K562 (cell line): ENCODE data around the gene DDAH2. TPM values are rescaled to one million over a fixed set of nuclear protein-coding genes. Genes with fewer than 3 reads are reported as not detected.

Experiments used
- FOXK1 ChIP-seq: sonication (generic); formaldehyde crosslinking; IDR thresholded peaks from 2 replicates; pipeline ENCODE4 v1.8.0; 2022; ENCODE audit warnings: missing genetic modification reagents, mild to moderate bottlenecking, borderline replicate concordance
- HIVEP1 ChIP-seq: fragments of 250-450 bp; sonication (Bioruptor Pico); IDR thresholded peaks from 2 replicates; pipeline ENCODE4 v1.4.0; 2020; ENCODE audit warnings: mild to moderate bottlenecking
- HSF4 ChIP-seq: fragments of 250-450 bp; sonication (Bioruptor Pico); IDR thresholded peaks from 2 replicates; pipeline ENCODE4 v2.1.2; 2022; ENCODE audit warnings: mild to moderate bottlenecking, moderate library complexity, borderline replicate concordance
- KHSRP ChIP-seq: fragments of 450-650 bp; IDR thresholded peaks from 2 replicates; pipeline ENCODE4 v1.6.1; 2017
- L3MBTL2 ChIP-seq: fragments of 450-650 bp; IDR thresholded peaks from 2 replicates; pipeline ENCODE4 v1.6.1; 2016; ENCODE audit warnings: mild to moderate bottlenecking, moderate library complexity
- MCM5 ChIP-seq: fragments of 450-650 bp; IDR thresholded peaks from 2 replicates; pipeline ENCODE4 v1.6.1; 2016; ENCODE audit warnings: low read depth
- MED1 ChIP-seq: sonication (generic); formaldehyde crosslinking; IDR thresholded peaks from 2 replicates; pipeline ENCODE4 v1.8.1; 2023; ENCODE audit warnings: missing genetic modification reagents, borderline replicate concordance
- MTA3 ChIP-seq: fragments of 450-650 bp; formaldehyde crosslinking; IDR thresholded peaks from 2 replicates; pipeline ENCODE4 v1.6.1; 2017; ENCODE audit warnings: mild to moderate bottlenecking, borderline replicate concordance
- MYC ChIP-seq, 2 experiments: fragments of 250-450 bp in 1 of 2; sonication (Bioruptor Pico) in 1 of 2; IDR thresholded peaks; 2 replicates each; pipeline versions ENCODE4 v1.5.1 to v1.6.1; 2012 to 2021; ENCODE audit warnings: low read depth in 2 of 2, borderline replicate concordance in 1 of 2, improper control_type of control experiment in 1 of 2, low read length in 1 of 2, mild to moderate bottlenecking in 1 of 2, moderate library complexity in 1 of 2
- TEAD1 ChIP-seq, 2 experiments: fragments of 450-650 bp in 1 of 2; sonication (generic) in 1 of 2; formaldehyde crosslinking; IDR thresholded peaks; 2 replicates each; pipeline versions ENCODE4 v1.4.0 to v1.8.0; 2020 to 2022; ENCODE audit warnings: mild to moderate bottlenecking in 2 of 2, missing genetic modification reagents in 1 of 2
- ZBTB17 ChIP-seq: fragments of 450-650 bp; formaldehyde crosslinking; IDR thresholded peaks from 2 replicates; pipeline ENCODE4 v1.4.0; 2020; ENCODE audit warnings: mild to moderate bottlenecking
- ZKSCAN1 ChIP-seq: fragments of 150-350 bp; IDR thresholded peaks from 2 replicates; pipeline ENCODE4 v1.6.1; 2016; ENCODE audit warnings: low read depth, low read length
- ZNF583 ChIP-seq: fragments of 250-450 bp; sonication (Bioruptor Pico); IDR thresholded peaks from 2 replicates; pipeline ENCODE4 v1.4.0; 2020
- polyA plus RNA-seq, 8 experiments: library from polyadenylated mRNA; depleted of rRNA in 4 of 8; stranded (reverse) in 5 of 8; unstranded in 3 of 8; fragments of >200 nt; fragmentation: Nextera tagmentation in 2 of 8; fragmentation: Illumina TruSeq in 1 of 8; extraction: Ambion mirVana in 2 of 8; extraction: Trizol in 1 of 8; gene quantifications; 2 replicates each; pipeline versions ENCODE4 v1.2.1 to v1.2.3, GENCODE V29; 2011 to 2014; ENCODE audit warnings: inconsistent platforms in 1 of 8, missing spikeins in 1 of 8
- total RNA-seq, 7 experiments: library from RNA; depleted of rRNA in 6 of 7; stranded (reverse); fragments of >200 nt in 6 of 7; fragmentation: Illumina TruSeq in 2 of 7; extraction: Trizol in 2 of 7; gene quantifications; 2 replicates each; pipeline versions ENCODE4 v1.2.1 to v1.2.3, GENCODE V29; 2011 to 2021; ENCODE audit warnings: low replicate concordance in 1 of 7
- TF ChIP-seq, protein P1 (sequence below), 2 experiments: fragments of 450-650 bp in 1 of 2; sonication (generic) in 1 of 2; formaldehyde crosslinking in 1 of 2; IDR thresholded peaks in 1 of 2; conservative IDR thresholded peaks in 1 of 2; 2 replicates each; pipeline versions ENCODE4 v1.6.1 to v1.8.1; 2016 to 2023; ENCODE audit warnings: mild to moderate bottlenecking in 2 of 2, moderate library complexity in 2 of 2, inconsistent platforms in 1 of 2, missing genetic modification reagents in 1 of 2
- TF ChIP-seq, protein P2 (sequence below): IDR thresholded peaks from 3 replicates; pipeline ENCODE4 v1.6.1; 2011; ENCODE audit warnings: borderline replicate concordance, mild to moderate bottlenecking, moderate library complexity; ENCODE audit not compliant: insufficient read length; ENCODE audit errors: extremely low read depth
- TF ChIP-seq, protein P3 (sequence below), 2 experiments: fragments of 450-650 bp; IDR thresholded peaks; 2 replicates each; pipeline ENCODE4 v1.6.1; 2016
- TF ChIP-seq, protein P4 (sequence below): fragments of 250-450 bp; sonication (Bioruptor Pico); IDR thresholded peaks from 2 replicates; pipeline ENCODE4 v1.4.0; 2020; ENCODE audit warnings: mild to moderate bottlenecking, moderate library complexity

DDAH2 gene
- total and polyA plus RNA-seq, 9 of the 15 experiments (the other 6 are each of a cell fraction or from before 2014, with no cell fraction given): 1.8 to 45.4 (median 21.4) TPM

DNA sequence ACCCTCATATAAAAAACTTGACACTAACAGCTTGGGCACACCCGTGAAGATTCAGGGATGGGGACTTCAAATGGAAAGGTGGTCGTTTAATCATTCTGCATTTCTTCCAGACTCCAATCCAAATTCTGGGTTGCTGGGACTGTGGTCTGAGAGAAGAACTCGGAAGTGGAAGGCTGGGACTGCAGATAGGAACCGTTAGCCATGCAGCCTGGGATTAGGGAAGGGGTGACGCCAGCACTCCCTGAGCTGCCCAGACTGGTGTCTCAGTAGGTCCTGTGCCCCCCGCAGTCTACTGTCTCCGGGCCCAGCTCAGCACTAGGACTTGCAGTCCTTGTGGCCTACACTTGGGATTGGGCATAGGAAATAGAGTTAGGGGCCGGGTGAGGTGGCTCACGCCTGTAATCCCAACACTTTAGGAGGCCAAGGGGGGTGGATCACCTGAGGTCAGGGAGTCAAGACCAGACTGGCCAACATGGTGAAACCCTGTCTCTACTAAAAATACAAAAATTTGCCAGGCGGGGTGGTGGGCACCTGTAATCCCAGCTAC lies 7.7 kb upstream of the DDAH2 start (continued):
- TF ChIP-seq, protein P1, sequence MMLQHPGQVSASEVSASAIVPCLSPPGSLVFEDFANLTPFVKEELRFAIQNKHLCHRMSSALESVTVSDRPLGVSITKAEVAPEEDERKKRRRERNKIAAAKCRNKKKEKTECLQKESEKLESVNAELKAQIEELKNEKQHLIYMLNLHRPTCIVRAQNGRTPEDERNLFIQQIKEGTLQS (IDR thresholded peaks at IDR 0.05): no peak
- TF ChIP-seq, protein P1 (CRISPR knock-in tag; conservative IDR thresholded peaks at IDR 0.05): 0 out of 2 replicates have a peak, but pooled peaks have one; percentile 18
- TF ChIP-seq MYC (IDR thresholded peaks at IDR 0.05; ENCODE audit: low read depth, low read length) (no peak), MYC (CRISPR knock-in tag; IDR thresholded peaks at IDR 0.05; ENCODE audit: borderline replicate concordance, low read depth) (peak; percentile 74; the same call in 1 of the 2 replicates), ZKSCAN1 (peak; percentile 8; the same call in 1 of the 2 replicates), HIVEP1 (CRISPR knock-in tag) (peak; percentile 53; the same call in 1 of the 2 replicates), TEAD1 (CRISPR knock-in tag; IDR thresholded peaks at IDR 0.05) (peak; percentile 9 to 69; a peak in 2 of 4 replicates), L3MBTL2 (no peak), MTA3 (no peak), KHSRP (no peak), HSF4 (CRISPR knock-in tag) (no peak), FOXK1 (CRISPR knock-in tag) (peak; percentile 6; the same call in 1 of the 2 replicates), ZNF583 (CRISPR knock-in tag) (peak; percentile 79; the same call in 1 of the 2 replicates), MED1 (no peak), MCM5 (no peak), ZBTB17 (CRISPR knock-in tag) (peak; percentile 62)
- TF ChIP-seq, protein P2, sequence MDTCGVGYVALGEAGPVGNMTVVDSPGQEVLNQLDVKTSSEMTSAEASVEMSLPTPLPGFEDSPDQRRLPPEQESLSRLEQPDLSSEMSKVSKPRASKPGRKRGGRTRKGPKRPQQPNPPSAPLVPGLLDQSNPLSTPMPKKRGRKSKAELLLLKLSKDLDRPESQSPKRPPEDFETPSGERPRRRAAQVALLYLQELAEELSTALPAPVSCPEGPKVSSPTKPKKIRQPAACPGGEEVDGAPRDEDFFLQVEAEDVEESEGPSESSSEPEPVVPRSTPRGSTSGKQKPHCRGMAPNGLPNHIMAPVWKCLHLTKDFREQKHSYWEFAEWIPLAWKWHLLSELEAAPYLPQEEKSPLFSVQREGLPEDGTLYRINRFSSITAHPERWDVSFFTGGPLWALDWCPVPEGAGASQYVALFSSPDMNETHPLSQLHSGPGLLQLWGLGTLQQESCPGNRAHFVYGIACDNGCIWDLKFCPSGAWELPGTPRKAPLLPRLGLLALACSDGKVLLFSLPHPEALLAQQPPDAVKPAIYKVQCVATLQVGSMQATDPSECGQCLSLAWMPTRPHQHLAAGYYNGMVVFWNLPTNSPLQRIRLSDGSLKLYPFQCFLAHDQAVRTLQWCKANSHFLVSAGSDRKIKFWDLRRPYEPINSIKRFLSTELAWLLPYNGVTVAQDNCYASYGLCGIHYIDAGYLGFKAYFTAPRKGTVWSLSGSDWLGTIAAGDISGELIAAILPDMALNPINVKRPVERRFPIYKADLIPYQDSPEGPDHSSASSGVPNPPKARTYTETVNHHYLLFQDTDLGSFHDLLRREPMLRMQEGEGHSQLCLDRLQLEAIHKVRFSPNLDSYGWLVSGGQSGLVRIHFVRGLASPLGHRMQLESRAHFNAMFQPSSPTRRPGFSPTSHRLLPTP: no peak
- TF ChIP-seq, protein P3, sequence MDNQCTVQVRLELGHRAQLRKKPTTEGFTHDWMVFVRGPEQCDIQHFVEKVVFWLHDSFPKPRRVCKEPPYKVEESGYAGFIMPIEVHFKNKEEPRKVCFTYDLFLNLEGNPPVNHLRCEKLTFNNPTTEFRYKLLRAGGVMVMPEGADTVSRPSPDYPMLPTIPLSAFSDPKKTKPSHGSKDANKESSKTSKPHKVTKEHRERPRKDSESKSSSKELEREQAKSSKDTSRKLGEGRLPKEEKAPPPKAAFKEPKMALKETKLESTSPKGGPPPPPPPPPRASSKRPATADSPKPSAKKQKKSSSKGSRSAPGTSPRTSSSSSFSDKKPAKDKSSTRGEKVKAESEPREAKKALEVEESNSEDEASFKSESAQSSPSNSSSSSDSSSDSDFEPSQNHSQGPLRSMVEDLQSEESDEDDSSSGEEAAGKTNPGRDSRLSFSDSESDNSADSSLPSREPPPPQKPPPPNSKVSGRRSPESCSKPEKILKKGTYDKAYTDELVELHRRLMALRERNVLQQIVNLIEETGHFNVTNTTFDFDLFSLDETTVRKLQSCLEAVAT (IDR thresholded peaks at IDR 0.05): no peak
- TF ChIP-seq, protein P4, sequence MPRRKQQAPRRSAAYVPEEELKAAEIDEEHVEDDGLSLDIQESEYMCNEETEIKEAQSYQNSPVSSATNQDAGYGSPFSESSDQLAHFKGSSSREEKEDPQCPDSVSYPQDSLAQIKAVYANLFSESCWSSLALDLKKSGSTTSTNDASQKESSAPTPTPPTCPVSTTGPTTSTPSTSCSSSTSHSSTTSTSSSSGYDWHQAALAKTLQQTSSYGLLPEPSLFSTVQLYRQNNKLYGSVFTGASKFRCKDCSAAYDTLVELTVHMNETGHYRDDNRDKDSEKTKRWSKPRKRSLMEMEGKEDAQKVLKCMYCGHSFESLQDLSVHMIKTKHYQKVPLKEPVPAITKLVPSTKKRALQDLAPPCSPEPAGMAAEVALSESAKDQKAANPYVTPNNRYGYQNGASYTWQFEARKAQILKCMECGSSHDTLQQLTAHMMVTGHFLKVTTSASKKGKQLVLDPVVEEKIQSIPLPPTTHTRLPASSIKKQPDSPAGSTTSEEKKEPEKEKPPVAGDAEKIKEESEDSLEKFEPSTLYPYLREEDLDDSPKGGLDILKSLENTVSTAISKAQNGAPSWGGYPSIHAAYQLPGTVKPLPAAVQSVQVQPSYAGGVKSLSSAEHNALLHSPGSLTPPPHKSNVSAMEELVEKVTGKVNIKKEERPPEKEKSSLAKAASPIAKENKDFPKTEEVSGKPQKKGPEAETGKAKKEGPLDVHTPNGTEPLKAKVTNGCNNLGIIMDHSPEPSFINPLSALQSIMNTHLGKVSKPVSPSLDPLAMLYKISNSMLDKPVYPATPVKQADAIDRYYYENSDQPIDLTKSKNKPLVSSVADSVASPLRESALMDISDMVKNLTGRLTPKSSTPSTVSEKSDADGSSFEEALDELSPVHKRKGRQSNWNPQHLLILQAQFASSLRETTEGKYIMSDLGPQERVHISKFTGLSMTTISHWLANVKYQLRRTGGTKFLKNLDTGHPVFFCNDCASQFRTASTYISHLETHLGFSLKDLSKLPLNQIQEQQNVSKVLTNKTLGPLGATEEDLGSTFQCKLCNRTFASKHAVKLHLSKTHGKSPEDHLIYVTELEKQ (CRISPR knock-in tag): 0 out of 2 replicates have a peak, but pooled peaks have one; percentile 60
